Measurements from ENCODE around the gene AFF3.
A peak's percentile ranks its signal among the peaks of the same experiment; 100 is the strongest.

- TF ChIP-seq FOS (IDR thresholded peaks at IDR 0.05; ENCODE audit: low read depth, low read length) (peak; percentile 50), SMC3 (IDR thresholded peaks at IDR 0.05; ENCODE audit: low read depth, low read length) (no peak), RAD21 (IDR thresholded peaks at IDR 0.05; ENCODE audit: low read length) (no peak), BHLHE40 (IDR thresholded peaks at IDR 0.05; ENCODE audit: low read depth, low read length) (no peak)
- TF ChIP-seq, protein P1, sequence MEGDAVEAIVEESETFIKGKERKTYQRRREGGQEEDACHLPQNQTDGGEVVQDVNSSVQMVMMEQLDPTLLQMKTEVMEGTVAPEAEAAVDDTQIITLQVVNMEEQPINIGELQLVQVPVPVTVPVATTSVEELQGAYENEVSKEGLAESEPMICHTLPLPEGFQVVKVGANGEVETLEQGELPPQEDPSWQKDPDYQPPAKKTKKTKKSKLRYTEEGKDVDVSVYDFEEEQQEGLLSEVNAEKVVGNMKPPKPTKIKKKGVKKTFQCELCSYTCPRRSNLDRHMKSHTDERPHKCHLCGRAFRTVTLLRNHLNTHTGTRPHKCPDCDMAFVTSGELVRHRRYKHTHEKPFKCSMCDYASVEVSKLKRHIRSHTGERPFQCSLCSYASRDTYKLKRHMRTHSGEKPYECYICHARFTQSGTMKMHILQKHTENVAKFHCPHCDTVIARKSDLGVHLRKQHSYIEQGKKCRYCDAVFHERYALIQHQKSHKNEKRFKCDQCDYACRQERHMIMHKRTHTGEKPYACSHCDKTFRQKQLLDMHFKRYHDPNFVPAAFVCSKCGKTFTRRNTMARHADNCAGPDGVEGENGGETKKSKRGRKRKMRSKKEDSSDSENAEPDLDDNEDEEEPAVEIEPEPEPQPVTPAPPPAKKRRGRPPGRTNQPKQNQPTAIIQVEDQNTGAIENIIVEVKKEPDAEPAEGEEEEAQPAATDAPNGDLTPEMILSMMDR (conservative IDR thresholded peaks at IDR 0.05; ENCODE audit: low read depth, low read length), result 0 out of 2 replicates have a peak, but pooled peaks have one; percentile 5
These were observed 292.2 kb downstream of the AFF3 start for GRCh38 chr2:99850084-99850710.

All from IMR-90 (cell line).